AG04449 (cell line): Measurements from ENCODE around the gene USP47.

ENCODE experiments used
- CTCF ChIA-PET: fragments of 350-600 bp; formaldehyde crosslinking; extraction: SDS; loops from one replicate; lab custom pipeline; 2021; ENCODE audit warnings: antibody characterized with exemption; lab: Yijun Ruan, JAX
- POLR2A ChIA-PET: fragments of 400-600, 350-600 bp; formaldehyde crosslinking; extraction: SDS; loops from one replicate; lab custom pipeline; 2020; ENCODE audit warnings: antibody characterized with exemption, inconsistent platforms; lab: Yijun Ruan, JAX
- DNase-seq: peaks from one replicate; pipeline ENCODE4 v3.0.0-alpha.2; 2010; ENCODE audit warnings: low read depth, low spot score
- H3K4me3 ChIP-seq: 2 replicates; pipeline ENCODE4 v1.5.1; 2011; ENCODE audit warnings: low read depth, mild to moderate bottlenecking, control low read depth, low read length
- CTCF ChIP-seq: IDR thresholded peaks from one replicate; pipeline ENCODE4 v1.5.1; 2011; ENCODE audit warnings: mild to moderate bottlenecking, moderate library complexity, low read length, control low read depth, inconsistent platforms; ENCODE audit not compliant: insufficient read depth; ENCODE audit errors: missing control alignments

USP47 gene

DNA sequence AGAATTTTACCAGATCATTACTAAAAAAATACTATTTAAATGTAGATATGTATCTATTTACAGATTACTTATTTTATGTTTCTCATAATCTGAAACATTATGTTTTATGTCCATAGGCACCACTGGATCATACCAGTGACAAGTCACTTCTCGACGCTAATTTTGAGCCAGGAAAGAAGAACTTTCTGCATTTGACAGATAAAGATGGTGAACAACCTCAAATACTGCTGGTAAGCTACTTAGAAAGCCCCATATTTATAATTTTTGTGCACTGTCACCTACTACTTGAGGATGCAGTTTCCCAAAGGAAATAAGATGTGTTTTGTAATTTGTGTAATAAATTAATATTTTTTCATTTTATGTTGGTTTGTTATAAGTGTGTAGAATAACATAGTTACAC lies 42.6 kb downstream of the USP47 start:
- CTCF ChIA-PET: no interaction called here
- no peak for TF ChIP-seq CTCF
- POLR2A ChIA-PET: no interaction called here
- DNase-seq: no peak
- H3K4me3 ChIP-seq: no peak overlapping the region

DNA sequence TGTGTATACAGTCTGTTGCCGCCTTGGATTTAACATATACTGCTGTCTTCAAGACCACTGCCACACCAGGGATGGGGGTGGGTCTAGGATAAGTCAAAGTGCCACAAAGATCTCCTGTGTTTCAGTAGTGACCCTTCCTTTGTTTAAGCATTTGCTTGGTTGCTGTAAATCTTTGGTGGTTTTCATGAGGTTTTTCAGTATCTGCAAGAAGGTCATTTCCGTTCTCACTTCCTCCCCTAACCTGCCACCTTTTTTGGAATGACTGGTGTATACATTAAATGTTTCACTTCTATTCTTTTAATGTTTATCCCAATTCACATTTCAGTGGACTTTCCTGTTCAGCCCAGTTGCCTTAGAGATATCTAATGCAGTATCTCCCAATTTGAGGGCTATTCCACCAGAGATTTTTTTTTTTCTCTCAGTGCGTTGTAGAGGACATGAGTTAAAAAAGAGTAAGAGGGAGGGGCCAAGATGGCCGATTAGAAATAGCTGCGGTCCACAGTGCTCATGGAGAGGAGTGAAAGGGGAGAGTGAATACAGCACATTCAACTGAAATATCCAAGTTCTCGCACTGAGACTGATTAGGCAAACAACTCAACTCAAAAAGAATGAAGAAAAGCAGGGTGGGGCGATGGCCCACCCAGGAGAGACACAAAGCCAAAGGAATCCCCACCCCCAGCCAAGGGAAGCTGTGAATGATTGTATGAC lies 43.2 kb downstream of the USP47 start:
- POLR2A ChIA-PET: no interaction called here
- TF ChIP-seq CTCF: no peak
- CTCF ChIA-PET: no interaction called here

DNA sequence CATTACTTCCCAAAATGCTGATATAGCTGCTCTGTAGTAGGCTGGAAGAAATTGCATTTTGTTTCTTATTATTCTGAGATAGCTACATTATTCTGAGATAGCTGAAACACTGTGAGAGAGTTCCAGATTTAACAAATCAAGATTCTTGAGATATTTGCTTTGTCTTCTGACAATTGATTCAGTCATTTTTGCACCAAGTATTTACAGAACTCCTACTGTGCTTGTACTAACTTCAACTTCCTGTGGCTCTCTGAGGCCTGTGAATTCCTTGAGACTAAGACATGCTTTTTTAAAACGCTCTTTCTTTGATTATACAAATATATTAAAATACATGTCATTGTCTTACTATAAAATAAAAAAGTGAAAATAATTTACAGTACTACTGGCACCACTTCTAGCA lies 52.7 kb downstream of the USP47 start:
- ChIA-PET POLR2A (no interaction called here), CTCF (interaction anchor here (0.8 to 1.5 kb wide), 3 partner anchors 8 to 12 kb away, joined by 3 to 4 read pairs (median 3); no protein-coding TSS in a partner anchor)
- no peak overlapping the region for H3K4me3 ChIP-seq
- TF ChIP-seq CTCF: no peak
- no peak for DNase-seq

More for the DNA sequence above, 43.2 kb downstream of the USP47 start:
- no peak for DNase-seq
- H3K4me3 ChIP-seq: no peak overlapping the region

GRCh38 chr11:11895672-11896071 lies 53.9 kb downstream of the USP47 start:
- ChIA-PET CTCF (interaction anchor here (0.8 to 1.9 kb wide), 9 partner anchors 8 to 105 kb away, joined by 3 to 8 read pairs (median 4); no protein-coding TSS in a partner anchor), POLR2A (no interaction called here)
- no peak overlapping the region for H3K4me3 ChIP-seq
- no peak for DNase-seq
- no peak for TF ChIP-seq CTCF

DNA sequence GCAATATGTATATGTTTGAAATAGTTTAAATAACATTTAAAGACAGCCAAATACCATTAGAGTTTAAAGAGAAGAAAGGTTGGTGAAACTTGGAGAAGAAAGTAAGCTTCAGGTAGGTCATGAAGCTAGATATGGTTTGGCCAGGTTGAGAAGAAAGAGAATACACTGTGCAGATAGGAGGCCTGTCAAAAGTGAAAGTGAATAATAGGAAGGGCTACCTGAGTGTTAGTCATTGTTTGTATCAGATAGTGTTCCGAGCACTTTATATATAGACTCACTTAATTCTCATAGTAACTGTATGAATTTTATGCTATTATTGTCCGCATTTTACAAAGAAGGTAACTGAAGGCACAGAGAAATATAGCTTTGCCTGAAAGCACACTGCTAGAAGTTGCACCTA lies 56.9 kb downstream of the USP47 start:
- ChIA-PET POLR2A (no interaction called here), CTCF (interaction anchor here (2.4 kb wide), 1 partner anchor 99 kb away, joined by 11 read pairs; no protein-coding TSS in a partner anchor)
- DNase-seq: no peak
- no peak for TF ChIP-seq CTCF
- no peak overlapping the region for H3K4me3 ChIP-seq

DNA sequence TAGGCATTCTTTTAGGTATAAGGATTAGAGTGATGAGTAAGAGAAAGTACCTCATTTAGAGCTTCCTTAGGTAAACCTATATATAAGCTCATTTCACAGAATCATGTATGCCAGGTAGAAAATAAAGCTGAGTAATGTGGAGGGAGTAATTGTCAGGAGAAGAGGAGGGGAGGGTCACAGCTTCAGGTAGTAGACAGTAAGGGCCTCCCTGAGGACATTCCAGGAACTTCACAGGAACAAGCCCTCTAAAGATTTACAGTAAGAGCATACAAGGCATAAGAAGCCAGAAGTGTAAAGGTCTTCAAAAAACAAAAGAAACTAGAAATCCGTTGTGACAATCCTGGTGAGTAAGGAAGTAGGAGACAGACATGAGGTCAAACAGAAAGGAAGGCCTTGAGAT lies 57.6 kb downstream of the USP47 start:
- ChIA-PET POLR2A (no interaction called here), CTCF (no interaction called here)

More for the DNA sequence above, 57.6 kb downstream of the USP47 start:
- no peak overlapping the region for H3K4me3 ChIP-seq
- no peak for TF ChIP-seq CTCF
- DNase-seq: no peak
